Measurements from ENCODE around the gene CDC42BPB.

The CDC42BPB gene

GRCh38 chr14:103057372-103058163 lies at the start of gene CDC42BPB:
TSS of gene CDC42BPB (minus strand) at chr14:103057549. CDS start at chr14:103057173, 376 bp downstream.
- peak; percentile 39 for DNase-seq (ENCODE audit: low read depth)

- no peak for DNase-seq (ENCODE audit: low read depth)
Observed at GRCh38 chr14:103105580-103106150, 48.3 kb upstream of the CDC42BPB start.

DNA sequence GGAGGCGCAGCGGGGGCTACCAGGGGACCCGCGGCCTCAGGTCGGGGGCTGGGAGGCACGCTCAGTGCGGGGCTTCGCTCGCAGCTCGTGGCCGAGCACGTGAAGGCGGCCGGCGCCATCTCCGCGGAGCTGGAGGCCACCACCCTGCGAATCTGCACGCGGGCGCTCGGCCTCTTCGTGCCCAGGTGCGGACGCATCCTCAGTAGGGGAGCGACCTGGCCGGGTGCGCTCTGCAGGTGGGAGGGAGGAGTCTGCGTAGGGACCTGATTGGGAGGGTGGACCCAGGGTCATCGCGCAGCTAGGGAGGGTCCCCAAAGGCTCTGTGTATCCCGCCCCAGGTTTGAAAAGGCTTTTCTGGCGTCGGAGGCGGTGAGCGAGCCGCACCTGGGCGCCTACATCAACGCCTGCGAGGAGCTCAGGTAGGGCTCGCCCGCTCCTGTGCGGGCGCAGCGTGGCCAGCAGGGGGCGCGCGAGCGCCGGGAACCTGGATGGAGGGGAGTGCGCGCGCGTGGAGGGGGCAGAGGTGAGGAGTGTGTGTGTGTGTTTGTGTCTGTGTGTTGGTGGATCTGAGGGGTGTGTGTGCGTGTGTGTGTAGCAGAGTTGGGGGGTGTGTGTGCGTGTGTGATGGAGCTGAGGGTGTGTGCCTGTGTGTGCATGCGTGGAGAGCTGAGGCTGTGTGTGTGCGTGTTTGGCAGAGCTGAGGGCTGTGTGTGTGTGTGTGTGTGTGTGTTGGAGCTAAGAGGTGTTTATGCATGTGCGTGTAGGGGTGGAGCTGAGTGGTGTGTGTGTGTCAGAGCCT lies 47.5 kb upstream of the CDC42BPB start:
- DNase-seq (ENCODE audit: low read depth) = peak; percentile 57

- DNase-seq (ENCODE audit: low read depth) = no peak
Observed at GRCh38 chr14:103104389-103104653, 47.0 kb upstream of the CDC42BPB start.

- no peak for DNase-seq (ENCODE audit: low read depth)
Observed at GRCh38 chr14:103103461-103104388, 46.4 kb upstream of the CDC42BPB start.

GRCh38 chr14:103102689-103103260 lies 45.4 kb upstream of the CDC42BPB start:
- no peak for DNase-seq (ENCODE audit: low read depth)

DNA sequence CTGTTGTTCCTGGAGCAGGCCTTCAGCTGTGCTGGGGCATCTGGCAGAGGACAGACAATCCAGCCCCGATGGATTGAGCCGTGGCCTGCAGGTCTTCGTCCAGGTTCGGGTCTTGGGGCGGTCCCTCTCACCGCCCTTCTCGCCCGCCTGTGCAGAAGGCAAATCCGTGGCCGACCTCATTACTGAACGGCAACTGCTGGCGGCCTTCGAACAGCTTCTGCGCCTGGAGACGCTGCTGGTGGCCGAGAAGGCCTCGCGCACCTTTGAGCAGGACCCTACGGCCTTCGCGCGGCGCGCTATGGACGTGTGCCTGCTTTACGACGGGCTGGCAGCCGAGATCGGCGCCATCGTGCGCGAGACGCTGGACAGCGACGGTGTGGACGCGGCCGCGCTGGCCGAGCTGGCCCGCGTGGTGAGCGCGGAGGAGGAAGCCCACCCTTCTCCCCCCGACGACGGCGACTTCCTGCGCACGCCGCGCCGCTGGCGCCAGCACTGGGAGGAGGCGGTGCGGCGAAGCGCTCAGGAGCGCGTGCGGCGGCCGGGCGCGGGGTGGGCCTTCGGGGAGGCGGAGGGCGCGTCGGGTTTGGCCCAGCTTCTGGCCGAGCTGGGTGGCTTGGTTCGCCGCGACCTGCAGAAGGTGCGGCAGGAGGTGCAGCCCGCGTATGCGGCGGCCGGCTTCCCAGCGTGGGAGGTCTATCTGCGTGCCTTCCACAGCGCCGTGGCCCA lies 44.8 kb upstream of the CDC42BPB start:
- DNase-seq (ENCODE audit: low read depth) = no peak

DNA sequence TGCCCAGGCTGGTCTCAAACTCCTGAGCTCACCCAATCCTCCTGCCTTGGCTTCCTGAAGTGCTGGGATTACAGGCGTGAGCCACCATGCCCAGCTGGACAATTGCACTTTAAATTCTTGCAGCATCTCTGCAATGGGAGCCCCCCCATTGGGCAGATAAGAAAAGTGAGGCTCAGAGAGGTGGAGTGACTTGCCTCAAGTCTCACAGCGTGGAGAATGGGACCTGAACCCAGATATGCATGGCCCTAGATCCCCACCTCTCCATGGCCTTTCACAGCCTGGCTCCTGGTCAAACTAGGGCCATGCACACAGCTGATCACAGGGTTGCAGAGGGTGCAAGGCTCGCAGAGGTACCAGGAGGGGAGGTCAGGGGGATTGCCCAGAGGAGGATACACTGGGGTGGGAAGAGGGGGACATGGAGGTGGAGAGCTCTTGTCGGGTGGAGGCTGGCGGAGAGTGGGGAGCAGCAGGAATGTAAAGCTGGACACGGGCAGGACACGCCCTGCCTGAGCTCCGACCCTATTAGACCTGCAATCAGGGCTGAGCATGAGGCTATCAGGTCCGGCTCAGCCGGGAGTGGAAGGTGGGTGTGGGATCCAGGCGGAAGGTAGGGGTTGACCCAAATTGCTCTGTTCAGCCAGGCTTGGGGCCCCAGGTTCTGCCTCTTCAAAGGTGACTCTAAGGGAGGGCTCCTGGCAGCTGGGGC lies 44.1 kb upstream of the CDC42BPB start:
- no peak for DNase-seq (ENCODE audit: low read depth)

DNA sequence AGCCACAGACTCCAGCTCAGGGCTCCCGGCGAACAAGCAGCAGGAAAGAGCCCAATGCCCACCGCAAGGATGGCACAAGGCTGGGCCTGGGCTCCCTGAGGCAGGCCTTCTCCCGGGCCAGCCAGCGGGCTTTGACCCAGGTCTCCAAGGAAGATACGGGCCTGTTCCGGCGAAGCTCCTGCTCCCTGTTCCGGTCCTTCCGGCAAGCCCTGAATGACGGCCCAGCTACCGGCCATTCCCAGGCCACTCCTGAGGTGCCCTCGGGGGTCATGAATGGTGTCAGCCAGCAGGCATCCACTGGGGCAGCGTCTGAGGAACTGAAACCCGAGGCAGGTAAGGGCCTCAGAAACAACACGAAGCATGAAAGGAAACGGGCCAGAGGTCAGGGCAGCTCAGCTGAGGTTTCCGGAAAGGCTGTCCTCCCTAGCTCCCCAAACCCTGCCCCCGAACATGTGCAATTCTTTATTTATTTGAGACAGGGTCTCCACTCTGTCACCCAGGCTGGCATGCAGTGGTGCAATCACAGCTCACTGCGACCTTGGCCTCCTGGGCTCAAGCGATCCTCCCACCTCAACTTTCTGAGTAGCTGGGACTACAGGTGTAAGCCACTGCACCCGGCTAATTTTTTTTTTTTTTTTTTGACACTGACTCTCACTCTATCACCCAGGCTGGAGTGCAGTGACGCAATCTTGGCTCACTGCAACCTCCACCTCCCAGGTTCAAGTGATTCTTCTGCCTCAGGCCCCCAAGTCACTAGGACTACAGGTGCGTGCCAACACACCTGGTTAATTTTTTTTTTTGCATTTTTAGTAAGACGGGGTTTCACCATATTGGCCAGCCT lies 43.2 kb upstream of the CDC42BPB start:
- DNase-seq (ENCODE audit: low read depth) = no peak

DNA sequence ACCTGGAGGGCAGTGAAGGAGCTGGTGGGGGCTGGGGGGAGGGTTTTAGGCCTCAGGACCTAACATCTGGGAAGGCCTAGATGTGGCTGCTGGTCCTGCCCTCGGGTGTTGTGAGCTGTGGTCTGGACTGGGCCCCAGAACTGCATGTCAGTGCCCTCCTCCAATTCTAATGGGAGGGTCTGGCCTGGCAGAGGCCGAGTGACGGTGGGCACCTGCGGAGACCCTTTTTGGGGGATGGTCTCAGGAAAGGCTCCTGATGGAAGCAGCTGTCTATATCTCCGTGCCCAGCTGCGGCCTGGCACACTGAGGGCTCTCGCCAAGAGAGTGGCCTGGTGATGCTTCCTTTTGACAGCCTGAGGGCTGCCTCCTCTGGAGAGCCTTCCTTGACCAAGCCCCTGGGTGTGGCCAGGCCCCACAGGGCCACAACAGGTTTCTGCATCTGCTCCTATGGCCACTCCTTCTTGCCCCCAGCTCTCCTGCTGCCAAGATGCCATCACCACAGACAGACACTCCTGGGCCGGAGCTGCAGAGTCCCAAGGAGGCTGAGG lies 42.5 kb upstream of the CDC42BPB start:
- no peak for DNase-seq (ENCODE audit: low read depth)

DNA sequence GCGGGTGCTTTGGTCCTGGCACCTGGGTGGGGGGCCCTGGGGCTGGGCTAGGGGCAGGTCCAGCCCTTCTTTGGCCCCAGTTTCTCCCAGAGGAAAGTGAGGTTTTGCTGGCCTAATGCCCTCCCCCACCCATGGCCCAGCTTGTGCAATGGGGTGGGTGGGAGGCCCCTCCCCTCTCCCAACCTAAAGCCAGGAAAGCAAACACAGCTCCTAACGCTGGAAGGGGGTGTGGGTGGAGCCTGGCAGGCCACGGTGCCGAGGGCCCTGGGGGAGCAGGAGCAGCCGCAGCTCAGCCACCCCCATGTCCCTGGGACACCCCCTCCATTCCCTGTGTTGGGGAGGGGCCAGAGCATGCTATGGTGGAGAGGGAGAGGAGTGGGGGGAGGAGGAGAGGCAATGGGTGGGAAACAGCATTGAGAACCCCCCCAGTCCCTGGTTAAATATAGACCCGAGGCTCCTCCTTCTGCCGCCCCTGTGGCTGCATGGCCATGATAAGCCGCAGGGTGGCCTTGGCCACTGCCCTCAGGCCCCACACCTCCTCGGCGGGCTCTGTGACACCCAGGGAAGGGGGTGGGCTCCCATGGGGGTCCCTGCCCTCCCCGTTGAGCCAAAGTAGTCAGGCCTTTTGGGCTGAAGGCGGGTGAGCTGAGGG lies 41.9 kb upstream of the CDC42BPB start:
- DNase-seq (ENCODE audit: low read depth) = no peak

GRCh38 chr14:103097994-103098957 lies 40.9 kb upstream of the CDC42BPB start:
- no peak for DNase-seq (ENCODE audit: low read depth)

- no peak for DNase-seq (ENCODE audit: low read depth)
Observed at GRCh38 chr14:103097244-103097993, 40.1 kb upstream of the CDC42BPB start.

DNA sequence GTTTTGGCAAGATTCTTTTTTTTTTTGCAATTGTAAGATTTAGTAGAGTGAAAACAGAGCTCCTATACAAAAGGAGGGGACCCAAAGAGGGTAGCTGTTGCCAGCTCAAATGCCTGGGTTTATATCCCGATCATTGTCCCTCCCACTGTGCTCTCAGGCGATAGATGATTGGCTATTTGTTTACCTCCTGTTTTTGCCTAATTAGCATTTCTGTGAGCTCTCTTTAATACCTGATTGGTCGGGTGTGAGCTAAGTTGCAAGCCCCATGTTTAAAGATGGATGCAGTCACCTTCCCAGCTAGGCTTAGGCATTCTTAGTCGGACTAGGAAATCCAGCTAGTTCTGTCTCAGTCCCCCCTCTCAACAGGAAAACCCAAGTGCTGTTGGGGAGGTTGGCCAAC lies 39.0 kb upstream of the CDC42BPB start:
- DNase-seq (ENCODE audit: low read depth) = no peak

DNA sequence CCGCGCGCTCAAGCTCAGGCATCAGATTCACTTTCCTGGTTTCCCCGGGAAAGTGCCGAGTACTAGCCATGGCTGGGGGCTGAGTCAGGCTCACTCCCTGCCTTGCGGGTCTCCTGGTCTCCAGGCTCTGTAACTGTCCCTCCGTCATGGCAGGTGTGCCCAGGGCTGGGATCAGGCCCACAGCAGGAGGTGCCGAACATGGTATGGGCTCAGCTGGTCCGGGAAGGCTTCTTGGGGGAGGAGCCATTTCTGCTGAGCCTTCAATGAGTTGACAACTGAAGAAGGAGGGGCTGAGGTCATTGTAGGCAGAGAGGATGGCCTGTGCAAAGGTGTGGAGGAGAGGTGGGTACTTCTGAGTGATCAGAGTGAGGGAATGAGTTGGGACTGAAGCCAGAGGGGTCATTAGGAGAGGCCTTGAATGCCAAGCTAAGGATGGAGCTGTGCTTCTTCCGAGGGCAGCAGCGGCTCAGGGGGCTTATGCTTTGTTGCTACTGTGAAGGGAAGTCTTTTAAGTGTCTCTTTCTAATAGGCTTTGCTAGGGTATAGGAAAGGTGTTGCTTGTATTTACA lies 37.9 kb upstream of the CDC42BPB start:
- DNase-seq (ENCODE audit: low read depth) = no peak
